GM23338 (cell line): ENCODE measurements around the gene XYLB. TPM values are rescaled to one million over a fixed set of nuclear protein-coding genes. Genes with fewer than 3 reads are reported as not detected.

Experiments used
- ATAC-seq: fragments of 200-7000 bp; cut with Tn5 transposase; 3 replicates; pipeline ENCODE4 v1.9.1; 2020
- DNase-seq: peaks from one replicate; pipeline ENCODE4 v3.0.0-alpha.2; 2015; ENCODE audit warnings: low spot score
- H2AFZ ChIP-seq: fragments of 200-600 bp; sonication (generic); 2 replicates; pipeline ENCODE4 v1.8.0; 2016; ENCODE audit warnings: antibody characterized with exemption, mild to moderate bottlenecking, moderate library complexity
- H3F3A ChIP-seq: fragments of 200-600 bp; sonication (generic); replicated peaks from 2 replicates; pipeline ENCODE4 v1.8.0; 2017; ENCODE audit warnings: antibody characterized with exemption, mixed run types, low read depth
- H3K27ac ChIP-seq: fragments of 200-600 bp; sonication (generic); 2 replicates; pipeline ENCODE4 v1.6.1; 2016; ENCODE audit warnings: low read depth
- H3K27me3 ChIP-seq: fragments of 200-600 bp; sonication (generic); 2 replicates; pipeline ENCODE4 v1.8.0; 2016; ENCODE audit warnings: mild to moderate bottlenecking, mixed run types, moderate library complexity; ENCODE audit not compliant: insufficient read depth
- H3K36me3 ChIP-seq: fragments of 200-600 bp; sonication (generic); 2 replicates; pipeline ENCODE4 v1.8.0; 2016; ENCODE audit warnings: mild to moderate bottlenecking; ENCODE audit not compliant: insufficient read depth
- H3K4me1 ChIP-seq: fragments of 200-600 bp; sonication (generic); 2 replicates; pipeline ENCODE4 v1.8.0; 2016; ENCODE audit warnings: mild to moderate bottlenecking, moderate library complexity; ENCODE audit not compliant: insufficient read depth
- H3K4me2 ChIP-seq: fragments of 200-600 bp; sonication (generic); 2 replicates; pipeline ENCODE4 v1.7.1; 2017; ENCODE audit warnings: mixed run types
- H3K4me3 ChIP-seq: fragments of 200-600 bp; sonication (generic); 2 replicates; pipeline ENCODE4 v1.6.1; 2016; ENCODE audit warnings: mixed run types
- H3K79me2 ChIP-seq: fragments of 200-600 bp; sonication (generic); replicated peaks from 2 replicates; pipeline ENCODE4 v1.8.0; 2017; ENCODE audit warnings: mild to moderate bottlenecking; ENCODE audit not compliant: insufficient read depth
- H3K9me2 ChIP-seq: fragments of 200-600 bp; sonication (generic); 2 replicates; pipeline ENCODE4 v1.8.0; 2017; ENCODE audit not compliant: insufficient read depth
- H4K20me1 ChIP-seq: fragments of 200-600 bp; sonication (generic); replicated peaks from 2 replicates; pipeline ENCODE4 v1.8.0; 2017; ENCODE audit warnings: mild to moderate bottlenecking; ENCODE audit not compliant: insufficient read depth
- H3K27ac Mint-ChIP-seq: 2 replicates; pipeline ENCODE4 v1.8.0; 2020; ENCODE audit warnings: inconsistent platforms, mild to moderate bottlenecking, moderate library complexity, mixed read lengths
- H3K27me3 Mint-ChIP-seq: 3 replicates; pipeline ENCODE4 v1.8.0; 2022; ENCODE audit warnings: low read depth, mild to moderate bottlenecking, moderate library complexity, mixed read lengths, inconsistent platforms; ENCODE audit not compliant: insufficient read depth, poor library complexity
- H3K36me3 Mint-ChIP-seq: 3 replicates; pipeline ENCODE4 v1.8.0; 2021; ENCODE audit warnings: low read depth, mild to moderate bottlenecking, inconsistent platforms, moderate library complexity, mixed read lengths
- H3K4me1 Mint-ChIP-seq: 3 replicates; pipeline ENCODE4 v1.8.0; 2020; ENCODE audit warnings: mild to moderate bottlenecking, inconsistent platforms, mixed read lengths
- H3K4me3 Mint-ChIP-seq: 3 replicates; pipeline ENCODE4 v1.8.0; 2021; ENCODE audit warnings: moderate library complexity, mild to moderate bottlenecking, inconsistent platforms, mixed read lengths
- H3K9me3 Mint-ChIP-seq: 3 replicates; pipeline ENCODE4 v1.8.0; 2020; ENCODE audit warnings: moderate library complexity, mild to moderate bottlenecking, inconsistent platforms, mixed read lengths
- CREB1 ChIP-seq: fragments of 250-450 bp; sonication (Bioruptor Pico); IDR thresholded peaks from 2 replicates; pipeline ENCODE4 v1.5.0; 2020; ENCODE audit warnings: low read depth, mild to moderate bottlenecking, moderate library complexity
- CTCF ChIP-seq, 2 experiments: fragments of 200-600 bp in 1 of 2; sonication (generic) in 1 of 2; conservative IDR thresholded peaks; 2 replicates each; pipeline versions ENCODE4 v1.5.1 to v1.6.1; 2016 to 2017; ENCODE audit warnings: antibody characterized with exemption in 2 of 2, low read depth in 2 of 2, mild to moderate bottlenecking in 2 of 2, moderate library complexity in 1 of 2
- ETS1 ChIP-seq: IDR thresholded peaks from 2 replicates; pipeline ENCODE4 v1.6.1; 2016; ENCODE audit warnings: antibody characterized with exemption
- EZH2 ChIP-seq: fragments of 200-600 bp; sonication (generic); IDR thresholded peaks from one replicate; pipeline ENCODE4 v1.8.0; 2017; ENCODE audit warnings: antibody characterized with exemption, mild to moderate bottlenecking, low read depth; ENCODE audit not compliant: unreplicated experiment
- EZH2phosphoT487 ChIP-seq: fragments of 200-600 bp; sonication (generic); IDR thresholded peaks from one replicate; pipeline ENCODE4 v1.8.1; 2018; ENCODE audit warnings: antibody characterized with exemption; ENCODE audit not compliant: unreplicated experiment
- JUNB ChIP-seq: IDR thresholded peaks from one replicate; pipeline ENCODE4 v1.6.1; 2016; ENCODE audit warnings: antibody characterized with exemption; ENCODE audit not compliant: unreplicated experiment
- NANOG ChIP-seq: IDR thresholded peaks from 2 replicates; pipeline ENCODE4 v1.6.1; 2016; ENCODE audit warnings: antibody characterized with exemption, borderline replicate concordance
- POLR2AphosphoS5 ChIP-seq: IDR thresholded peaks from 2 replicates; pipeline ENCODE4 v1.6.1; 2016; ENCODE audit warnings: antibody characterized with exemption, low read depth
- STAT1 ChIP-seq: IDR thresholded peaks from one replicate; pipeline ENCODE4 v1.6.1; 2016; ENCODE audit warnings: antibody characterized with exemption; ENCODE audit not compliant: unreplicated experiment
- ZNF114 ChIP-seq: fragments of 250-450 bp; sonication (Bioruptor Pico); IDR thresholded peaks from 2 replicates; pipeline ENCODE4 v1.5.0; 2020; ENCODE audit warnings: mild to moderate bottlenecking, moderate library complexity
- ZNF331 ChIP-seq: fragments of 250-450 bp; sonication (Bioruptor Pico); IDR thresholded peaks from 2 replicates; pipeline ENCODE4 v1.5.0; 2020; ENCODE audit warnings: low read depth, mild to moderate bottlenecking, moderate library complexity
- ZNF462 ChIP-seq: fragments of 250-450 bp; sonication (Bioruptor Pico); IDR thresholded peaks from 2 replicates; pipeline ENCODE4 v1.5.0; 2020; ENCODE audit warnings: mild to moderate bottlenecking, moderate library complexity
- polyA plus RNA-seq: library from polyadenylated mRNA; unstranded; fragments of >200 nt; fragmentation: Nextera tagmentation; extraction: Ambion mirVana; gene quantifications from 2 replicates; pipeline ENCODE4 v1.2.1, GENCODE V29; 2016
- total RNA-seq: library from RNA; depleted of rRNA; stranded (reverse); fragments of >200 nt; shearing (Covaris generic); gene quantifications from 2 replicates; pipeline ENCODE4 v1.2.3, GENCODE V29; 2014
- TF ChIP-seq, protein P1 (sequence below): IDR thresholded peaks from one replicate; pipeline ENCODE4 v1.6.1; 2018; ENCODE audit warnings: antibody characterized with exemption; ENCODE audit not compliant: unreplicated experiment

Gene XYLB
- total and polyA plus RNA-seq, 2 experiments from 2014 or later = 1.6 to 3.3 TPM

DNA sequence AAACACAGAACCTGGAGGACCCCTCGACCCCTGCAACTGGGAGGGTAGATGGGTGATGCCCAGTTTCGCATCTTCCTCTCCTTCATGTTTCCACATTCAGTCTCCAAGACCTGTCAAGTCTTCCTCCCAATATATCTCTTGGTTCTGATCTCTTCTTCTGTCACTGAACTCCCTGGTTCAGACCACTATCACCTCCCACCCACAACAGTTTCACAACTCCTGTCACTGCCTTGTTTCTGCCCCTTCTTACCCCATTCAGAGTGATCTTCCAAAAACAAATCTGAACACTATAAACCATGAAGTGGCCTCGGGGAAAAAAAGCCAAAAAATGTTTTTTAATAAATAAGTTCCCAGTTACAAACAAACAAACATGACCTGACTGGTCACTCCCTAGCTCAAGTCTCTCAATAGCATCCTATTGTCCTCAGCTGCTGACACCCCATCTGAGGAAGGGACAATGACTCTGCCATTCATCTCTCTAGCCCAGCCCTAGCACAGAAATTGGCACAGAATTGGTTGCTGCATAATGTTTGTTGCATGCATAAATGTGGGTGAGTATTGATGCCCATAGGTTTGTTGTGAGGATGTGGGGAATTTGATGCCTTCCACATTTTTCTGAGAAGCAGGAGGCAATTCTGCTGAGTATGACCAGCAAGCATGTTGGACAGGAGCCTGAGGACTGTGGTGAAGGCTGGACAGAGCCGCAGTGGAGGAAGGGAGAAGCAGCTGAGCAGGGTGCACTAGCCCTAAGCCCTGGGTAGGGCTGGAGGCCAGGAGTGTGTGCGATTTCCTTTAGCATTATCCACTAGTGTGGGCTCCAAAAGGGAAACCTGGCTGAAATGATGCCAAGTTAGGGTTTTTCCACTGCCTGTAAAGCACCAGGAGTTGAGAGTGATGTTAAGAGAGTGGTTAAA, 12.2 kb upstream of the XYLB start:
- Mint-ChIP-seq H3K27ac (no peak overlapping the region), H3K9me3 (no peaks in the 10 kb centered on the region), H3K36me3 (no peaks in the 10 kb centered on the region), H3K4me3 (no peak overlapping the region), H3K27me3 (peaks cover 4% of the 10 kb centered on the region), H3K4me1 (no peaks in the 10 kb centered on the region)
- peak overlapping the region; percentile 72 for H2AFZ ChIP-seq
- no peaks in the 10 kb centered on the region for H3K27me3 ChIP-seq
- no peaks in the 10 kb centered on the region for H3F3A ChIP-seq
- H3K36me3 ChIP-seq = no peaks in the 10 kb centered on the region
- no peaks in the 10 kb centered on the region for H4K20me1 ChIP-seq
- H3K4me2 ChIP-seq = no peak overlapping the region
- no peaks in the 10 kb centered on the region for H3K9me2 ChIP-seq
- TF ChIP-seq ETS1 (no peak), NANOG (no peak), CTCF (conservative IDR thresholded peaks at IDR 0.05; ENCODE audit: low read depth in 2 of 2) (no peak), ZNF331 (CRISPR knock-in tag) (no peak), STAT1 (no peak), JUNB (no peak), EZH2 (no peak), POLR2AphosphoS5 (no peak), EZH2phosphoT487 (no peak), ZNF462 (CRISPR knock-in tag) (no peak), ZNF114 (CRISPR knock-in tag) (no peak), CREB1 (no peak)
- TF ChIP-seq, protein P1, sequence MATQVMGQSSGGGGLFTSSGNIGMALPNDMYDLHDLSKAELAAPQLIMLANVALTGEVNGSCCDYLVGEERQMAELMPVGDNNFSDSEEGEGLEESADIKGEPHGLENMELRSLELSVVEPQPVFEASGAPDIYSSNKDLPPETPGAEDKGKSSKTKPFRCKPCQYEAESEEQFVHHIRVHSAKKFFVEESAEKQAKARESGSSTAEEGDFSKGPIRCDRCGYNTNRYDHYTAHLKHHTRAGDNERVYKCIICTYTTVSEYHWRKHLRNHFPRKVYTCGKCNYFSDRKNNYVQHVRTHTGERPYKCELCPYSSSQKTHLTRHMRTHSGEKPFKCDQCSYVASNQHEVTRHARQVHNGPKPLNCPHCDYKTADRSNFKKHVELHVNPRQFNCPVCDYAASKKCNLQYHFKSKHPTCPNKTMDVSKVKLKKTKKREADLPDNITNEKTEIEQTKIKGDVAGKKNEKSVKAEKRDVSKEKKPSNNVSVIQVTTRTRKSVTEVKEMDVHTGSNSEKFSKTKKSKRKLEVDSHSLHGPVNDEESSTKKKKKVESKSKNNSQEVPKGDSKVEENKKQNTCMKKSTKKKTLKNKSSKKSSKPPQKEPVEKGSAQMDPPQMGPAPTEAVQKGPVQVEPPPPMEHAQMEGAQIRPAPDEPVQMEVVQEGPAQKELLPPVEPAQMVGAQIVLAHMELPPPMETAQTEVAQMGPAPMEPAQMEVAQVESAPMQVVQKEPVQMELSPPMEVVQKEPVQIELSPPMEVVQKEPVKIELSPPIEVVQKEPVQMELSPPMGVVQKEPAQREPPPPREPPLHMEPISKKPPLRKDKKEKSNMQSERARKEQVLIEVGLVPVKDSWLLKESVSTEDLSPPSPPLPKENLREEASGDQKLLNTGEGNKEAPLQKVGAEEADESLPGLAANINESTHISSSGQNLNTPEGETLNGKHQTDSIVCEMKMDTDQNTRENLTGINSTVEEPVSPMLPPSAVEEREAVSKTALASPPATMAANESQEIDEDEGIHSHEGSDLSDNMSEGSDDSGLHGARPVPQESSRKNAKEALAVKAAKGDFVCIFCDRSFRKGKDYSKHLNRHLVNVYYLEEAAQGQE = no peak
- no peak overlapping the region for H3K27ac ChIP-seq
- H3K4me3 ChIP-seq = no peak overlapping the region
- no peaks in the 10 kb centered on the region for H3K4me1 ChIP-seq
- no peaks in the 10 kb centered on the region for H3K79me2 ChIP-seq
- DNase-seq = no peak
- ATAC-seq = peak; percentile 32; the same call in 1 of the 3 replicates
